Testis (tissue), 3 donors: ENCODE measurements around the gene MAB21L3. TPM values are rescaled to one million over a fixed set of nuclear protein-coding genes. Genes with fewer than 3 reads are reported as not detected.

Experiments
- DNase-seq: peaks from one replicate; pipeline ENCODE4 v3.0.0-alpha.2; 2019
- H3K27ac ChIP-seq, 2 donors: fragments of 200-600 bp; sonication (generic); one replicate each; pipeline ENCODE4 v1.5.1; 2019
- H3K27me3 ChIP-seq: fragments of 200-600 bp; sonication (generic); one replicate; pipeline ENCODE4 v1.5.1; 2019
- H3K36me3 ChIP-seq: fragments of 200-600 bp; sonication (generic); one replicate; pipeline ENCODE4 v1.5.1; 2017; ENCODE audit warnings: low read depth; ENCODE audit errors: missing control alignments
- H3K4me1 ChIP-seq: fragments of 200-600 bp; sonication (generic); one replicate; pipeline ENCODE4 v1.5.1; 2019
- H3K4me3 ChIP-seq, 2 donors: fragments of 200-600 bp; sonication (generic); one replicate each; pipeline ENCODE4 v1.5.1; 2017 to 2019
- H3K9me3 ChIP-seq: fragments of 200-600 bp; sonication (generic); one replicate; pipeline ENCODE4 v1.5.1; 2017
- CTCF ChIP-seq, 3 experiments: fragments of 450-650 bp in 2 of 3; fragments of 200-600 bp in 1 of 3; sonication (generic) in 1 of 3; IDR thresholded peaks; one replicate each; pipeline ENCODE4 v1.5.1; 2016 to 2019; ENCODE audit warnings: antibody characterized with exemption in 3 of 3, mild to moderate bottlenecking in 2 of 3, moderate library complexity in 1 of 3
- POLR2A ChIP-seq: fragments of 450-650 bp; IDR thresholded peaks from one replicate; pipeline ENCODE4 v1.6.1; 2017; ENCODE audit warnings: antibody characterized with exemption, mild to moderate bottlenecking, moderate library complexity
- WGBS, 2 donors: methylation state at CpG; one replicate each; pipeline ENCODE4 v1.1.5; 2018; 5-methylcytosine and 5-hydroxymethylcytosine counted together
- intact Hi-C: fragments of 100-400 bp; cut with DNase I; formaldehyde crosslinking; loops from one replicate; pipeline ENCODE4 v1.15.1; 2023; ENCODE audit warnings: low total_unique reads
- polyA plus RNA-seq: library from polyadenylated mRNA; stranded (reverse); fragments of 350-450 nt; fragmentation: Illumina TruSeq; extraction: RNeasy Lipid Tissue Mini Kit (QIAGEN cat#74804); gene quantifications from one replicate; pipeline ENCODE4 v1.2.3, GENCODE V29; 2014; ENCODE audit warnings: low read depth, low replicate concordance; ENCODE audit not compliant: insufficient read depth
- total RNA-seq, 2 donors: library from RNA; depleted of rRNA; stranded (reverse); fragments of >200 nt; gene quantifications; one replicate each; pipeline ENCODE4 v1.2.3, GENCODE V29; 2016

The MAB21L3 gene
- total and polyA plus RNA-seq, 3 donors from 2014 or later: 0.37 to 3.8 (median 1.8) TPM

GRCh38 chr1:116182019-116182714 lies 71.0 kb downstream of the MAB21L3 start:
- TF ChIP-seq POLR2A: no peak
- TF ChIP-seq CTCF (IDR thresholded peaks at IDR 0.05): no peak
- no peak overlapping the region for H3K4me3 ChIP-seq
- H3K36me3 ChIP-seq: no peaks in the 10 kb centered on the region
- no peaks in the 10 kb centered on the region for H3K27me3 ChIP-seq
- WGBS, 2 donors: 72 to 78% methylated on average over 3 of the region's 3 CpGs
- no peaks in the 10 kb centered on the region for H3K9me3 ChIP-seq
- intact Hi-C loops: no loop called here
- no peaks in the 10 kb centered on the region for H3K4me1 ChIP-seq
- H3K27ac ChIP-seq: no peak overlapping the region
- no peak for DNase-seq

Other genes starting within 250 kb of the MAB21L3 start
- 1 to 10 TPM; 6.4 to 9.4 TPM for gene SLC22A15, start 134.9 kb upstream of the MAB21L3 start, total RNA-seq
- 1.8 TPM for gene SLC22A15, start 134.9 kb upstream of the MAB21L3 start, polyA plus RNA-seq